Transverse colon (tissue), 3 donors: ENCODE results near the gene HAP1.
A peak's percentile ranks its signal among the peaks of the same experiment; 100 is the strongest.

Source experiments
- CTCF ChIP-seq, 5 experiments: fragments of 200-600 bp in 3 of 5; fragments of 450-650 bp in 2 of 5; sonication (generic) in 3 of 5; IDR thresholded peaks; 1 replicate in 2 of 5; 2 replicates in 3 of 5; pipeline ENCODE4 v1.5.1; 2016 to 2017; ENCODE audit warnings: antibody characterized with exemption in 5 of 5, inconsistent platforms in 3 of 5, mild to moderate bottlenecking in 2 of 5, moderate library complexity in 1 of 5
- EP300 ChIP-seq: sonication (generic); formaldehyde crosslinking; IDR thresholded peaks from one replicate; pipeline ENCODE4 v1.6.1; 2017; ENCODE audit warnings: antibody characterized with exemption, low read depth

GRCh38 chr17:41777574-41778188 is 43.2 kb upstream of the HAP1 start:
- TF ChIP-seq CTCF (IDR thresholded peaks at IDR 0.05) = peak in 2 of 5 experiments; percentile 28 to 29
- TF ChIP-seq EP300 = no peak
